GM19452 (cell line): ENCODE measurements around the gene SCRT2.

Experiments used
- ATAC-seq: cut with Tn5 transposase; IDR thresholded peaks from one replicate; pipeline ENCODE4 v1.9.1; 2021; ENCODE audit not compliant: unreplicated experiment

Gene SCRT2

GRCh38 chr20:672963-673602, 2.5 kb downstream of the SCRT2 start:
- no peak for ATAC-seq

GRCh38 chr20:671252-672030, 4.2 kb downstream of the SCRT2 start:
- ATAC-seq = no peak

- no peak for ATAC-seq
These were observed 6.0 kb downstream of the SCRT2 start for GRCh38 chr20:669573-669972.

- ATAC-seq = no peak
These were observed 7.0 kb downstream of the SCRT2 start for GRCh38 chr20:668638-669037.

- ATAC-seq = no peak
These were observed 7.6 kb downstream of the SCRT2 start for GRCh38 chr20:668050-668449.

- ATAC-seq = no peak
These were observed 8.1 kb downstream of the SCRT2 start for GRCh38 chr20:667351-668034.

GRCh38 chr20:666877-667276, 8.7 kb downstream of the SCRT2 start:
- ATAC-seq = no peak

- no peak for ATAC-seq
These were observed 10.3 kb downstream of the SCRT2 start for GRCh38 chr20:665276-665675.

GRCh38 chr20:664576-664975, 11.0 kb downstream of the SCRT2 start:
- ATAC-seq = no peak

GRCh38 chr20:664151-664550, 11.5 kb downstream of the SCRT2 start:
- ATAC-seq = no peak

- no peak for ATAC-seq
These were observed 12.1 kb downstream of the SCRT2 start for GRCh38 chr20:663315-664090.

GRCh38 chr20:662277-663192, 13.1 kb downstream of the SCRT2 start:
- no peak for ATAC-seq

GRCh38 chr20:661474-662270, 13.9 kb downstream of the SCRT2 start:
- ATAC-seq = no peak

GRCh38 chr20:658731-659291, 16.8 kb downstream of the SCRT2 start:
- no peak for ATAC-seq

- ATAC-seq = no peak
These were observed 17.4 kb downstream of the SCRT2 start for GRCh38 chr20:658202-658601.

- ATAC-seq = no peak
These were observed 19.6 kb downstream of the SCRT2 start for GRCh38 chr20:655726-656624.

- ATAC-seq = no peak
These were observed 21.2 kb downstream of the SCRT2 start for GRCh38 chr20:654417-654750.
